HepG2 (cell line): Measurements from ENCODE around the gene HCFC1R1. TPM values are rescaled to one million over a fixed set of nuclear protein-coding genes. Genes with fewer than 3 reads are reported as not detected.

Experiments used
- ATAC-seq: fragments of 200-7000 bp; cut with Tn5 transposase; 3 replicates; pipeline ENCODE4 v1.9.1; 2020; ENCODE audit warnings: mild to moderate bottlenecking, moderate library complexity
- BruUV-seq: library from RNA; stranded (reverse); fragments of 400-500 nt; replicated peaks from 2 replicates; lab custom pipeline; 2021; lab: Mats Ljungman, UMichigan
- CTCF ChIA-PET: fragments of 300-600 bp; formaldehyde crosslinking; extraction: SDS; loops from one replicate; lab custom pipeline; 2021; ENCODE audit warnings: low total read pairs, inconsistent platforms, low intra/inter-chr PET ratio; lab: Yijun Ruan, JAX
- POLR2A ChIA-PET: fragments of 350-600 bp; sonication (Branson Sonifier 250); formaldehyde crosslinking; loops from one replicate; lab custom pipeline; 2020; ENCODE audit warnings: antibody characterized with exemption, inconsistent platforms; lab: Yijun Ruan, JAX
- DNase-seq: peaks from one replicate; pipeline ENCODE4 v3.0.0-alpha.2; 2015; ENCODE audit warnings: low spot score
- FAIRE-seq: peaks from 3 replicates; lab custom pipeline; 2011; peaks lifted over from hg19 to GRCh38; lab: Jason Lieb, UNC
- H2AFZ ChIP-seq: one replicate; pipeline ENCODE4 v1.6.1; 2011; ENCODE audit warnings: low read length, inconsistent platforms
- H3K27ac ChIP-seq: fragments of 300-600 bp; 3 replicates; pipeline ENCODE4 v1.8.0; 2011; ENCODE audit warnings: mixed run types, mild to moderate bottlenecking, mixed read lengths, low read length, inconsistent platforms; ENCODE audit not compliant: insufficient read depth; ENCODE audit errors: extremely low read length
- H3K27me3 ChIP-seq, 2 experiments: fragments of 200-600 bp in 1 of 2; 2 replicates in 1 of 2; 3 replicates in 1 of 2; pipeline versions ENCODE4 v1.6.0 to v1.8.0; 2011; ENCODE audit warnings: low read length in 2 of 2, mild to moderate bottlenecking in 2 of 2, moderate library complexity in 2 of 2, inconsistent platforms in 1 of 2; ENCODE audit not compliant: insufficient read depth in 2 of 2, control insufficient read depth in 1 of 2
- H3K36me3 ChIP-seq, 2 experiments: fragments of 200-600 bp in 1 of 2; replicated peaks in 1 of 2; 2 replicates in 1 of 2; 3 replicates in 1 of 2; pipeline versions ENCODE4 v1.5.1 to v1.8.0; 2011; ENCODE audit warnings: low read length in 2 of 2, inconsistent platforms in 1 of 2; ENCODE audit not compliant: insufficient read depth in 2 of 2, control insufficient read depth in 1 of 2
- H3K4me1 ChIP-seq: 2 replicates; pipeline ENCODE4 v1.5.1; 2012; ENCODE audit warnings: low read length, inconsistent platforms; ENCODE audit not compliant: insufficient read depth
- H3K4me2 ChIP-seq: 2 replicates; pipeline ENCODE4 v1.6.0; 2011; ENCODE audit warnings: low read depth, low read length, inconsistent platforms
- H3K4me3 ChIP-seq, 3 experiments: fragments of 200-600 bp in 1 of 3; sonication (generic), shearing (Covaris generic) in 1 of 3; replicated peaks in 1 of 3; 2 replicates each; pipeline ENCODE4 v1.5.1; 2011 to 2016; ENCODE audit warnings: low read length in 3 of 3, inconsistent platforms in 2 of 3, low read depth in 2 of 3, mild to moderate bottlenecking in 2 of 3, control low read depth in 1 of 3, mixed read lengths in 1 of 3; ENCODE audit not compliant: insufficient read depth in 1 of 3
- H3K79me2 ChIP-seq: one replicate; pipeline ENCODE4 v1.6.1; 2011; ENCODE audit warnings: low read length, inconsistent platforms; ENCODE audit not compliant: insufficient read depth
- H3K9ac ChIP-seq: 2 replicates; pipeline ENCODE4 v1.6.0; 2011; ENCODE audit warnings: mild to moderate bottlenecking, low read depth, low read length, inconsistent platforms; ENCODE audit not compliant: insufficient read depth
- H3K9me3 ChIP-seq: 2 replicates; pipeline ENCODE4 v1.5.1; 2012; ENCODE audit warnings: mild to moderate bottlenecking, low read length
- H4K20me1 ChIP-seq: 2 replicates; pipeline ENCODE4 v1.6.0; 2011; ENCODE audit warnings: inconsistent platforms, mild to moderate bottlenecking, low read length, moderate library complexity; ENCODE audit not compliant: insufficient read depth
- ATF6 ChIP-seq: sonication (generic); formaldehyde crosslinking; conservative IDR thresholded peaks from 2 replicates; pipeline ENCODE4 v1.4.0; 2020; ENCODE audit warnings: missing genetic modification reagents
- ELK4 ChIP-seq: sonication (generic); formaldehyde crosslinking; IDR thresholded peaks from 2 replicates; pipeline ENCODE4 v1.9.0; 2021; ENCODE audit warnings: missing genetic modification reagents, borderline replicate concordance
- PCBP2 ChIP-seq: fragments of 200-400 bp; formaldehyde crosslinking; optimal IDR thresholded peaks from 2 replicates; pipeline ENCODE3; 2018; ENCODE audit warnings: low read length, low read depth; ENCODE audit not compliant: poor library complexity, severe bottlenecking
- RBM39 ChIP-seq: fragments of 200-400 bp; formaldehyde crosslinking; IDR thresholded peaks from one replicate; pipeline ENCODE4 v1.6.1; 2018; ENCODE audit warnings: antibody characterized with exemption, mild to moderate bottlenecking, low read depth, low read length; ENCODE audit not compliant: poor library complexity, severe bottlenecking
- SMAD3 ChIP-seq: sonication (generic); formaldehyde crosslinking; IDR thresholded peaks from 2 replicates; pipeline ENCODE4 v1.4.0; 2020; ENCODE audit warnings: missing genetic modification reagents
- ZFP82 ChIP-seq: sonication (generic); formaldehyde crosslinking; IDR thresholded peaks from 2 replicates; pipeline ENCODE4 v1.5.1; 2020; ENCODE audit warnings: mild to moderate bottlenecking, missing genetic modification reagents, borderline replicate concordance
- ZNF879 ChIP-seq: sonication (generic); formaldehyde crosslinking; IDR thresholded peaks from 2 replicates; pipeline ENCODE4 v1.8.1; 2023; ENCODE audit warnings: missing genetic modification reagents
- WGBS: methylation state at CpG from one replicate; pipeline ENCODE4 v1.1.6; 2017; ENCODE audit warnings: low lambda C conversion rate; 5-methylcytosine and 5-hydroxymethylcytosine counted together
- in situ Hi-C: cut with HindIII; loops from 2 replicates; pipeline ENCODE4 v1.10.0; 2017; ENCODE audit warnings: low pct_unique_long_range_greater_than_20kb; ENCODE audit not compliant: extremely low pct_ligation_motif_present
- intact Hi-C: fragments of 100-400 bp; cut with micrococcal nuclease; formaldehyde crosslinking; loops from one replicate; pipeline ENCODE4 v1.10.0; 2022; ENCODE audit not compliant: unreplicated experiment
- polyA plus RNA-seq, 8 experiments: library from polyadenylated mRNA; depleted of rRNA in 3 of 8; stranded (reverse) in 7 of 8; unstranded in 1 of 8; fragments of >200 nt; fragmentation: Illumina TruSeq in 4 of 8; extraction: Trizol in 4 of 8; gene quantifications; 2 replicates each; pipeline versions ENCODE4 v1.2.1 to v1.2.3, GENCODE V29; 2011 to 2016; ENCODE audit warnings: low read depth in 4 of 8, missing spikeins in 1 of 8, mixed read lengths in 1 of 8; ENCODE audit not compliant: insufficient read depth in 1 of 8
- total RNA-seq, 5 experiments: library from RNA; depleted of rRNA; stranded (reverse); fragments of >200 nt; fragmentation: Illumina TruSeq; extraction: Trizol; gene quantifications; 2 replicates each; pipeline ENCODE4 v1.2.3, GENCODE V29; 2016; ENCODE audit warnings: low read depth in 1 of 5

The HCFC1R1 gene
- total and polyA plus RNA-seq, 2 of the 13 experiments (the other 11 are each of a cell fraction or from before 2014, with no cell fraction given), result 13.8 to 16.1 TPM

GRCh38 chr16:3027489-3027795, 3.7 kb upstream of the HCFC1R1 start:
- in situ Hi-C loops, result no loop called here
- no peak for ATAC-seq
- no TSS peak for BruUV-seq
- Histone ChIP-seq H4K20me1 (peaks cover 17% of the 10 kb centered on the region; the same call in 1 of the 2 replicates), H3K9me3 (no peaks in the 10 kb centered on the region), H3K27me3 (peaks cover 5 to 38% of the 10 kb centered on the region in 2 experiments), H3K27ac (no peak overlapping the region), H3K4me1 (peaks cover 41% of the 10 kb centered on the region), H2AFZ (no peak overlapping the region), H3K4me3 (no peak overlapping the region), H3K4me2 (no peak overlapping the region), H3K36me3 (peaks cover 16 to 17% of the 10 kb centered on the region in 2 experiments; a peak in 4 of 5 replicates), H3K9ac (no peak overlapping the region), H3K79me2 (peaks cover 4% of the 10 kb centered on the region)
- TF ChIP-seq ELK4 (CRISPR knock-in tag), result no peak
- TF ChIP-seq ZFP82, result no peak
- TF ChIP-seq SMAD3 (CRISPR knock-in tag), result no peak
- no peak for TF ChIP-seq RBM39
- TF ChIP-seq ZNF879, result no peak
- no peak for TF ChIP-seq PCBP2
- no peak for TF ChIP-seq ATF6
- WGBS, result 93% methylated on average over 8 of the region's 8 CpGs
- no peak for DNase-seq
- intact Hi-C loops, result no loop called here
- no peak for FAIRE-seq
- ChIA-PET POLR2A (interaction anchor here (0.9 to 18.8 kb wide), 13 partner anchors 8 to 107 kb away, joined by 3 to 750 read pairs (median 6); partner anchors contain the start of genes CLDN9, IL32, KREMEN2 and PKMYT1), CTCF (interaction anchor here (1.7 kb wide), 1 partner anchor 24 kb away, joined by 11 read pairs; no protein-coding TSS in a partner anchor)
